Left ventricle myocardium inferior (tissue), 1 donor: ENCODE measurements around the gene HSPBAP1. TPM values are rescaled to one million over a fixed set of nuclear protein-coding genes. Genes with fewer than 3 reads are reported as not detected.

ENCODE experiments used
- DNase-seq: peaks from one replicate; pipeline ENCODE4 v3.0.0-alpha.2; 2020
- H3K27ac ChIP-seq: fragments of 200-600 bp; replicated peaks from 2 replicates; pipeline ENCODE4 v1.8.0; 2021
- H3K27me3 ChIP-seq: fragments of 200-600 bp; 2 replicates; pipeline ENCODE4 v1.8.0; 2021; ENCODE audit warnings: low read depth
- H3K36me3 ChIP-seq: fragments of 200-600 bp; 2 replicates; pipeline ENCODE4 v1.8.0; 2021
- H3K4me1 ChIP-seq: fragments of 200-600 bp; 2 replicates; pipeline ENCODE4 v1.8.0; 2021
- H3K4me3 ChIP-seq: fragments of 200-600 bp; 2 replicates; pipeline ENCODE4 v1.8.0; 2021; ENCODE audit warnings: mild to moderate bottlenecking, moderate library complexity
- H3K9me3 ChIP-seq: fragments of 200-600 bp; replicated peaks from 2 replicates; pipeline ENCODE4 v1.8.0; 2021
- intact Hi-C: fragments of 100-400 bp; cut with micrococcal nuclease; formaldehyde crosslinking; loops from one replicate; pipeline ENCODE4 v1.11.0; 2022
- total RNA-seq: library from RNA; stranded (reverse); fragmentation: NEBNext Ultra II Directional; extraction: Animal tissue kit (Norgen Biotek cat#: 25700); gene quantifications from one replicate; pipeline ENCODE4 v1.2.1, GENCODE V29; 2021
- TF ChIP-seq, protein P1 (sequence below): fragments of 200-600 bp; IDR thresholded peaks from 2 replicates; pipeline ENCODE4 v1.8.0; 2021; ENCODE audit warnings: antibody characterized with exemption, mild to moderate bottlenecking, borderline replicate concordance
- donor health status: DM: no; HTN: yes; CAD: no; lungs with severe emphysema.

HSPBAP1 gene
- total RNA-seq, 1 donor from 2014 or later = 3.8 TPM

DNA sequence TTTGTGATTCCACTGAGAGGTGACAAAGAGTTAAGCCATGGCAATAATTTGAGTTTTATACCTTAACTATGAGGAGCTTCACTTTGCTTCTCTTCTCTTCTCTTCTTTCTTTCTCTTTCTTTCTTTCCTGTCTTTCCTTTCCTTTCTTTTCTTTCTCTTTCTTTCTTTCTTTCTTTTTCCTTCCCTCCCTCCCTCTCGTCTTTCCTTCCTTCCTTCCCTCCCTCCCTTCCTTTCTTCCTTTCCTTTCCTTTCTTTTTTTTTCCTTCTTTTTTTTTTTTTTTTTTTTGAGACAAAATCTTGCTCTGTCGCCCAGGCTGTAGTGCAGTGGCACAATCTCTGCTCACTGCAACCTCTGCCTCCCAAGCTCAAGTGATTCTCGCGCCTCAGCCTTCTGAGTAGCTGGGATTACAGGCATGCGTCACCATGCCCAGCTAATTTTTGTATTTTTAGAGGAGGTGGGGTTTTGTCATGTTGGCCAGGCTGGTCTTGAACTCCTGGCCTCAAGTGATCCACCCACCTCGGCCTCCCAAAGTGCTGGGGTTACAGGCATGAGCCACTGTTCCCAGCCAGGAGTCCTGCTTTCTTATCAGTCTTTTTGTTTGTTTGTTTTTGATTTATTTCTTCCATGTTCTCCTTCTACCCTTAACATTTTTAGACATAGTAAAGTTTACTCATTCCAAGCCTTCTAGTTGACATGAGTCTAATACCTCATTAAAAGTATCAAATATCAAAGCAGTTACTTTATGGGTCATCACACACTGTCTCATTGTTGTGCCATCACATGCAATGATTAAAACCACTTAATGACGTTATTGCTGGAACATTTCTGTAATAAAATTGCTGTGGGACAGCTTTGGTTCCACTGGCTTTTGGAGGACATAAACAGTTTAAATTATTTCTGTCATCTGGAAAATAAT lies 31.1 kb upstream of the HSPBAP1 start:
- intact Hi-C loops = no loop called here
- H3K4me3 ChIP-seq = no peak overlapping the region
- H3K27me3 ChIP-seq = no peaks in the 10 kb centered on the region
- H3K36me3 ChIP-seq = peaks cover 31% of the 10 kb centered on the region
- no peaks in the 10 kb centered on the region for H3K9me3 ChIP-seq
- TF ChIP-seq, protein P1, sequence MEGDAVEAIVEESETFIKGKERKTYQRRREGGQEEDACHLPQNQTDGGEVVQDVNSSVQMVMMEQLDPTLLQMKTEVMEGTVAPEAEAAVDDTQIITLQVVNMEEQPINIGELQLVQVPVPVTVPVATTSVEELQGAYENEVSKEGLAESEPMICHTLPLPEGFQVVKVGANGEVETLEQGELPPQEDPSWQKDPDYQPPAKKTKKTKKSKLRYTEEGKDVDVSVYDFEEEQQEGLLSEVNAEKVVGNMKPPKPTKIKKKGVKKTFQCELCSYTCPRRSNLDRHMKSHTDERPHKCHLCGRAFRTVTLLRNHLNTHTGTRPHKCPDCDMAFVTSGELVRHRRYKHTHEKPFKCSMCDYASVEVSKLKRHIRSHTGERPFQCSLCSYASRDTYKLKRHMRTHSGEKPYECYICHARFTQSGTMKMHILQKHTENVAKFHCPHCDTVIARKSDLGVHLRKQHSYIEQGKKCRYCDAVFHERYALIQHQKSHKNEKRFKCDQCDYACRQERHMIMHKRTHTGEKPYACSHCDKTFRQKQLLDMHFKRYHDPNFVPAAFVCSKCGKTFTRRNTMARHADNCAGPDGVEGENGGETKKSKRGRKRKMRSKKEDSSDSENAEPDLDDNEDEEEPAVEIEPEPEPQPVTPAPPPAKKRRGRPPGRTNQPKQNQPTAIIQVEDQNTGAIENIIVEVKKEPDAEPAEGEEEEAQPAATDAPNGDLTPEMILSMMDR = no peak
- H3K4me1 ChIP-seq = peaks cover 4% of the 10 kb centered on the region
- no peak for DNase-seq
- peak overlapping the region; percentile 0 for H3K27ac ChIP-seq

DNA sequence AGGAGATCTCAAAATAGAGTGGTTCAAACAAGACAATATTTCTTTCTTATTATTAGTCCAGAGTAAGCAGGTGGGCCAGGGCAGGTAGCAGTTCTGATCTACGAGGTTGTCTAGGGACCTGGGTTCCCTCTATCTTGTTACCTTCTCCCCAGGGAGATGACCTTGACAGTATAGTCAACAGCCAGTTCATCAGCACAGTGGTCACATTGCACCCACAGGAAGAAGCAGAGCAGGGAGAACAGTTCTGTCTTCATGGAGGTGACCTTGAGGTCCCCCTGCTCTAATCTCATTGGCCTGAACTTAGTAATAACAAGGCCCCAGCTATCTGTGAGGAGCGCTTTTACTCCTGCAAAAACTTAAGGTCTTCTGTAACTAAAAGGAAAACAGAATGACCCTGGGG lies 23.0 kb upstream of the HSPBAP1 start:
- H3K4me3 ChIP-seq = no peak overlapping the region
- TF ChIP-seq, protein P1 = no peak
- H3K4me1 ChIP-seq = no peaks in the 10 kb centered on the region
- intact Hi-C loops = no loop called here
- H3K27me3 ChIP-seq = no peaks in the 10 kb centered on the region
- H3K36me3 ChIP-seq = peaks cover 25% of the 10 kb centered on the region
- no peak overlapping the region for H3K27ac ChIP-seq
- no peaks in the 10 kb centered on the region for H3K9me3 ChIP-seq
- no peak for DNase-seq

DNA sequence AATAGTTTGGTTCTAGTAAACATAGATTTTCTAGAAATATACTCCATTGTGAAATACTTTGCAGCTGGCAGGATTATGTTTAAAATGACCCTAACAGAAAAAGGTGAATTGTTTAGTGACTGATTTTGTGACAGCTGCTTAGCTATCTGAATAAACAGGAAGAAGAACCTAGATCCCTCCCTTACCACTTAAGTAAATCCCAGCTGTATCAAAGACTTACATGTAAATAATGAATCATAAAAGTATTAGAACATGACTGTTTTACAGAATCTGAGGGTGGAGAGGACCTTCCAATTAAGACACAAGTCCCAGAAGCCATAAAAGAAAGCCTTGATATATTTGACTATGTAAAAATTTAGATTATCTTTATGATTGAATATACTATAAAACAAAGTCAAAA lies 17.1 kb upstream of the HSPBAP1 start:
- Histone ChIP-seq H3K4me1 (no peaks in the 10 kb centered on the region), H3K9me3 (no peaks in the 10 kb centered on the region), H3K27me3 (no peaks in the 10 kb centered on the region), H3K4me3 (no peak overlapping the region), H3K36me3 (peaks cover 25% of the 10 kb centered on the region), H3K27ac (no peak overlapping the region)
- intact Hi-C loops = no loop called here
- no peak for DNase-seq
- TF ChIP-seq, protein P1 = no peak

DNA sequence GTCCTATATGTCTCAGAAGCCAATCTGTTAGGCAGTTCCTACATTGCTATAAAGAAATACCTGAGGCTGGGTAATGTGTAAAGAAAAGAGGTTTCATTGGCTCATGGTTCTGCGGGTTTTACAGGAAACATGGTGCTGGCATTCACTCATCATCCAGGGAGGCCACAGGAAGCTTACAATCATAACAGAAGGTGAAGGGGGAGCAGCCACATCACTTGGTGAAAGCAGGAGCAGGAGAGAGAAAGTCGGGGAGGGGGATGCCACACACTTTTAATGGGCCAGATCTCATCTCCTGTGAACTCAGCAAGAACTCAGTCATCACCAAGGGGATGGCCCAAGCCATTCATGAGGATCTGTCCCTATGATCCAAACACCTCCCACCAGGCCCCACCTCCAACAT lies 10.3 kb upstream of the HSPBAP1 start:
- intact Hi-C loops = no loop called here
- no peak overlapping the region for H3K4me3 ChIP-seq
- no peak for DNase-seq
- no peak overlapping the region for H3K27ac ChIP-seq
- H3K36me3 ChIP-seq = no peaks in the 10 kb centered on the region
- H3K4me1 ChIP-seq = peaks cover 12% of the 10 kb centered on the region
- TF ChIP-seq, protein P1 = no peak
- no peaks in the 10 kb centered on the region for H3K9me3 ChIP-seq
- no peaks in the 10 kb centered on the region for H3K27me3 ChIP-seq

DNA sequence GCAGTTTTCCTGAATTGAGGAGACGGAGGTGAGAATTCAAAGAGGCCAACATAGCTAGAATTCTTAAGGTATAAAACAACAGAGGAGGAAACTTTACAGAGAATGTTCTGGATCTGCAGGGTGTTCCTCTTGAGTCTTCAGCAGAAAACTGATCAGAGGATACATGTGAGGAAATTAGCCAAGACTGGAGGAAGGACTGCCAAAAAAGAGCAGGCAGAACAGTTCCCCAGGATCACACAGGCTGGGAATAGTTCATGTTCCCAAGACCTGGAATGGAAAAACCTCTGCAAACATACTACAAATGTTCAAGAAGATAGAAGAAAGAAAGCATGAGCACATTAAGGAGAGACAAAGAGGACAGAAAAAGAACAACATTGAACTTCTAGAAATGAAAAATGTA lies 8.7 kb upstream of the HSPBAP1 start:
- Histone ChIP-seq H3K27ac (peak overlapping the region; percentile 34), H3K4me1 (peaks cover 12% of the 10 kb centered on the region), H3K36me3 (no peaks in the 10 kb centered on the region), H3K4me3 (no peak overlapping the region), H3K27me3 (no peaks in the 10 kb centered on the region), H3K9me3 (no peaks in the 10 kb centered on the region)
- intact Hi-C loops = no loop called here
- TF ChIP-seq, protein P1 = no peak
- DNase-seq = no peak
